Right lobe of liver (tissue), 4 donors: ENCODE measurements around the gene DNAJA2.

Experiments used
- POLR2A ChIP-seq: fragments of 450-650 bp; IDR thresholded peaks from one replicate; pipeline ENCODE4 v1.6.1; 2017; ENCODE audit warnings: antibody characterized with exemption, mild to moderate bottlenecking
- TF ChIP-seq, protein P1 (sequence below), 4 donors: fragments of 200-600 bp in 3 of 4; fragments of 450-650 bp in 1 of 4; IDR thresholded peaks; one replicate each; pipeline versions ENCODE4 v1.5.1 to v1.8.0; 2016 to 2022; ENCODE audit warnings: antibody characterized with exemption in 4 of 4, mild to moderate bottlenecking in 2 of 4
- donor health status: DM: no; HTN: no; CAD: no.
- donor health status: DM: no; HTN: no; CAD: no.
- donor health status: DM: no; HTN: yes; CAD: no.

DNA sequence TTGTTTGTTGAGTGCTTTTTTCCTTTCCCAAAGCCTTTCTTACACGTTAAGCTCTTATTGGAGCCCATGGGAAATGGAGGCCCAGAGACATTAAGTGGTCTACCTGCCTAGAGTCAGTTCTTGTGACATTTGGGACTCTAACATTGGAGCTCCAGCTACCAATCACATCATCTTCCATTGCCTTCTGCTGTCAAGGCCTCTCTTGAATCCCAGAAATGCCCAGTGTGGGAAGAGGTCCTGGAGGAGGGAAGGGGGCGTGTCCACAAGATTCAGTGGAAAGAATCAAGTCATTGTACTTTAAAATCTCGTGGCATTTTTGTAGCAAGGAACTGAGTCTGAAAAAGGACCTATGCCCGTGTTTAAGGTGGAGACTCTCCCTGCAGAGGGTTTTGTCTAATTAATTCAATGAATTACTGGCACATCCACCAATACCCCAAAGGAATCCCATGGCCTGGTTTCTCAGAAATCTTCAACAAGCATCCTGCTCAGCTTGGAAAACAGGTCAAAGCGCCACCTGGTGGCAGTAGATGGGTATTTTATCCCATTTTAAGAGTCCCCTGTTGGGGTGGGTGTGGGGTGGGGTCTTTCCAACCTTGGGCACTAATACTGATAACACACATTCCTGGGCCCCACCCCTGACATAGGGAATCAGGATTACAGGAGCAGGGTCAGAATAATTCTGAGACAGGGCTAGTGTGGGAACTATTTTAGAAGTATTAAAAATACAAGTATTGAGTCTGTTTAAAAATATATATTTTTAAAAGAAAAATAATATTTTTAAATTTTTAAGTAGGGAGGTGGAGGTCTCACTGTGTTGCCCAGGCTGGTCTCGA is 64.7 kb downstream of the DNAJA2 start:
- TF ChIP-seq, protein P1, sequence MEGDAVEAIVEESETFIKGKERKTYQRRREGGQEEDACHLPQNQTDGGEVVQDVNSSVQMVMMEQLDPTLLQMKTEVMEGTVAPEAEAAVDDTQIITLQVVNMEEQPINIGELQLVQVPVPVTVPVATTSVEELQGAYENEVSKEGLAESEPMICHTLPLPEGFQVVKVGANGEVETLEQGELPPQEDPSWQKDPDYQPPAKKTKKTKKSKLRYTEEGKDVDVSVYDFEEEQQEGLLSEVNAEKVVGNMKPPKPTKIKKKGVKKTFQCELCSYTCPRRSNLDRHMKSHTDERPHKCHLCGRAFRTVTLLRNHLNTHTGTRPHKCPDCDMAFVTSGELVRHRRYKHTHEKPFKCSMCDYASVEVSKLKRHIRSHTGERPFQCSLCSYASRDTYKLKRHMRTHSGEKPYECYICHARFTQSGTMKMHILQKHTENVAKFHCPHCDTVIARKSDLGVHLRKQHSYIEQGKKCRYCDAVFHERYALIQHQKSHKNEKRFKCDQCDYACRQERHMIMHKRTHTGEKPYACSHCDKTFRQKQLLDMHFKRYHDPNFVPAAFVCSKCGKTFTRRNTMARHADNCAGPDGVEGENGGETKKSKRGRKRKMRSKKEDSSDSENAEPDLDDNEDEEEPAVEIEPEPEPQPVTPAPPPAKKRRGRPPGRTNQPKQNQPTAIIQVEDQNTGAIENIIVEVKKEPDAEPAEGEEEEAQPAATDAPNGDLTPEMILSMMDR (IDR thresholded peaks at IDR 0.05), result peak; percentile 59 to 72 (median 69)
- TF ChIP-seq POLR2A, result no peak
